Stimulated activated CD4-positive, alpha-beta T cell treated with anti-CD3 and anti-CD28 coated beads, Interleukin-15, amount 100 ng/mL, for 24 hours (primary cell): ENCODE results near the gene BBS10.
"Not testable (repeated sequence)": the region's sequence is repeated elsewhere in the genome, so short reads cannot be mapped to it uniquely, and the experiment has no call there.

Source experiments
- DNase-seq: peaks from one replicate; pipeline ENCODE4 v3.0.0-alpha.2; 2020

The BBS10 gene

GRCh38 chr12:76348079-76348901 lies at the start of gene BBS10:
Gene BBS10, minus strand, starts transcription at chr12:76348415. Its CDS starts 57 bp downstream, at chr12:76348358.
- peak; percentile 92 for DNase-seq

DNA sequence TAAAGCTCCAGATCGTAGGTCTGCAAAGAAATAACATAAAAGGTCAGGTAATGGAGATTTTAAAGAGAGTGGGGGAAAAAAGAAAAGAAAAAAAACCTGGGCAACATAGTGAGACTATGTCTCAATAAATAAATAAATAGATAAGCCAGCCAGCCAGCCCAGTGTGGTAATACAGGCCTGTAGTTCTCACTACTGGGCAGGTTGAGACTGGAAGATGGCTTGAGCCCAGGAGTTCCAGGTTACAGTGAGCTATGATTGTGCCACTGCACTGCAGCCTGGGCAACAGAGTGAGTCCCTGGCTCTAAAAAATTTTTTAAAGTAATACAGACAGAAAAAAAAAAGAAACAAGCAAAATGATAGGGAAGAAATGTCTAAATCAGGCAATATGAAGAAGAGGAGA lies 43.2 kb upstream of the BBS10 start:
- DNase-seq = no peak

DNA sequence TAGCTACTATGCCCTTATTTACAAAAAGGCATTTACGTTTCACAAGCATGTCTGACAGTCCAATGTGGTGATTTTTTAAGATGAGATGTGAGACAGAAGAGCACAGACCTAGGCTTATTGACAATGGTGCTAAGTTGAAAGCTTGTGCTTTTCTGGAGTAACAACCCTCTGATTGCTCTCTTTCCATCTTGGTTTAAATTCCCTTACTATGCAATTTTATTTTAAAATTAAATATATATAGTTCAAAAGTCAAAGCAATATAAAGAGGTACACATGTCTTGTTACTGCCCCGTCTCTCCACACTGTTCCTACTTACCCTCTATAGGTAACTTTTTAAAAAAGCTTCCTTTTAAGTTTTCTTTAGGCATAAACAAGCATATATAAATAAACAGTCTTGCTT lies 39.4 kb upstream of the BBS10 start:
- DNase-seq = no peak

GRCh38 chr12:76384560-76384959 lies 36.3 kb upstream of the BBS10 start:
- no peak for DNase-seq

GRCh38 chr12:76383988-76384387 lies 35.8 kb upstream of the BBS10 start:
- no peak for DNase-seq

DNA sequence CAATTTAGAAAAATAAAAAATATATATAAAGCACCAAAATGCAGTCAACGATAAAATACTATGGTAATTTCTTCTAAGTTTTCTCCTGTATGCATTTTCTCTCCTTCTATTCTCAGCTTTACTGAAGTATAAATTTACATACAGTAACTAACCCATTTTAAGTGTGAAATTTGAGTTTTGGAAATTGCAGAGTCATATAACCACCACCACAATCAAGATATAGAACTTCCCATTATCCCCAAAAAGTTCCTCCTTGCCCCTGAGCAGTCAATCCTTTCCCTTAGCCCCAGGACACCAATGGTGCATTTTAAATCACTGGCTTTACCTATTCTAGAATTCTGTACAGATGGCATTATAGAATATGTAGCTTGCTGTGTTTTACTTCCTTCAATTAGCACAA lies 31.0 kb upstream of the BBS10 start:
- no peak for DNase-seq

DNA sequence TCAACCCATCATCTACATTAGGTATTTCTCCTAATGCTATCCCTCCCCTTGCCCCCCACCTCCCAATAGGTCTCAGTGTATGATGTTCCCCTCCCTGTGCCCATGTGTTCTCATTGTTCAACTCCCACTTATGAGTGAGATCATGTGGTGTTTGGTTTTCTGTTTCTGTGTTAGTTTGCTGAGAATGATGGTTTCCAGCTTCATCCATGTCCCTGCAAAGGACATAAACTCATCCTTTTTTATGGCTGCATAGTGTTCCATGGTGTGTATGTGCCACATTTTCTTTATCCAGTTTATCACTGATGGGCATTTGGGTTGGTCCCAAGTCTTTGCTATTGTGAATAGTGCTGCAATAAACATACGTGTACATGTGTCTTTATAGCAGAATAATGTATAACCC lies 28.7 kb upstream of the BBS10 start:
- not testable (repeated sequence) for DNase-seq

- no peak for DNase-seq
These were observed 27.7 kb upstream of the BBS10 start for GRCh38 chr12:76375939-76376338.

DNA sequence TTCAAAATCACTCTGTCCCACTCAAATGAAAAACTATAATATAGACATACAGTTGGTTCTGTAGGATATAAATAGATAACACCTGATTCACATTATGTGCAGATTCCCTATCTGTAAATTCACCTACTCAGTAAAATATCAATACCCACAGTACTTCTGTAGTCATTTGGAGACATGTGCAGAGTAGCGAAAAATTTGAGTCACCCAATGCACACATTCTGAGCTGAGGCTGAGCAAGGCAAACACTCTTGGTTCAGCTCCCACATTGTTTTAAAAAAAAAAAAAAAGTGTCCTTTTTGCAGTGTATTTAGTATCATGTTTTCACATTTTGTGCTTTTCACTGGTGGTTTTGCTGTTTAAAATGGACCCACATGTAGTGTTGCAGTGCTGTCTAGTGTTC lies 27.3 kb upstream of the BBS10 start:
- no peak for DNase-seq

DNA sequence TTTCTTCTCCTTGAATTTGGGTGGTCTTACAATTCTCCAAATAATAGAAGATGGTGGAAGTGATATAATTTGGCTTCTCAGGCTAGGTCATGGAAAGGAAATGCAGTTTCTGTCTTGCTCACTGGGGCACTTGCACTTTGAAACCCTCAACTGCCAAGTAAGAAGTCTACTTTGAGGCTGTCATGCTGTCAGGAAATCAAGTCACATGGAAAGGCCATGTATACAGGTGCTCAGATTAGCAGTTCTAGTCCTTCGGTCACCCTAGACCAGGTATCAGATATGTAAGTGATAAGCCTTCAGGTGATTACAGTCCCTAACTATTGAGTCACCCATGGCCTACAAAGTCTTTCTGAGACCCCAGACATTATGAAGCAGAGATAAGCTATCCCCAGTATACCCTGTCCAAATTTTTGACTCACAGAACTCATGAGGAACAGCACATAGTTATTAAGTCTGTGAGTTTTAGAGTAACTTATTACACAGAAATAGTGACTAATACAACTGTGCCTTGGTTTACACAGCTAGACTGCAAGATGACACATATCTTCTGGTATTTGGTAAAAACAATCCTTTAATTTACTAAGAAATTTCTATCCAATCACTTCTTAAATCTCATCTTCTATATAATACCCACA lies 26.3 kb upstream of the BBS10 start:
- DNase-seq = no peak

GRCh38 chr12:76368230-76368629 lies 20.0 kb upstream of the BBS10 start:
- DNase-seq = no peak

GRCh38 chr12:76366163-76366562 lies 17.9 kb upstream of the BBS10 start:
- DNase-seq = no peak

- DNase-seq = not testable (repeated sequence)
These were observed 15.9 kb upstream of the BBS10 start for GRCh38 chr12:76364131-76364530.

- no peak for DNase-seq
These were observed 12.1 kb upstream of the BBS10 start for GRCh38 chr12:76360316-76360715.

GRCh38 chr12:76356071-76356470 lies 7.9 kb upstream of the BBS10 start:
- no peak for DNase-seq

- peak; percentile 38 for DNase-seq
These were observed 1.3 kb downstream of the BBS10 start for GRCh38 chr12:76346798-76347420.

- no peak for DNase-seq
These were observed 2.0 kb downstream of the BBS10 start for GRCh38 chr12:76346236-76346635.

DNA sequence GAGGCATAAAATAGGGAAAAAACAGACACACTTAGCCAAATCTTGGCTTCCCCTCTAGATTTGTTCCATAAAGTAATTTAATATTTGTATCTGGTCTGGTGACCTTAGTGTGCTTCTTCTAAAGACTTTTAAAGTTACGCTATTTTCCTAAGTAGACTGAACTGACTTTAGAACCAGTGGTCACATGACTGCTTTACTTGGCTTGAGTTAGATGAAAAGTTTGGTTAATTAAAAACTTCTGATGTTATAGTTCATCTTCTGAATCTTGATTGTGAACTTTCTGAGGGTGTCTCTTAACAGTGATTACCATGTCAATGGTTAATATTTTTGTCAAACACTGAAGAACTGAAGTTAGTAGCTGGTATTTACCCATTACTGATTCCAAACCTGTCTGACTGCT lies 2.6 kb downstream of the BBS10 start:
- no peak for DNase-seq

DNA sequence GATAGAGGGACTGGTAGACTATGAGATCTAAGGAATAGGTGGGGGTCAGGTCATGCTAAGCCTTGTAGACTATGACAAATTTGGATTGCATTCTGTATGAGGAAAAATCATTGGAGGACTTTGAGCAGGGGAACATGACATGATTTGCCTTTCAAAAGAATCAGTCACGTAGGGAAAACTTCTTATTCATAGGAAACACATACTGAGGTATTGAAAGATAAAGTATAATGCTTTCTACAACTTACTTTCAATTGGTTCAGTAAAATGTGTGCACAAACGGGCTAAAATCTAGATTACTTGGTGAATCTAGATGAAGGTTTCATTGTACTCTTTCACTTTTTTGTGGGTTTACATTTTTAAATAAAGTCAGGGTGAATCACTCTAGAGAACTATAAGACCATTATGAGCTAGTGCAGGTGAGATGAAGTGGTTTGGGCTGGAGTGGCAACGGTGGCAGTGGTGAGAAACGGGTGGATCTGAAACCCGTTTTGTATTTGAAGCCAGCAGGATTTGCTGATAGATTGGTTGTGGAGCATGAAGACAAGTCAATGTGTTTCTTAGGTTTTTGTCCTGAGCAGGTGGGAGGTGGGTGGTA lies 6.7 kb downstream of the BBS10 start:
- peak; percentile 19 for DNase-seq

DNA sequence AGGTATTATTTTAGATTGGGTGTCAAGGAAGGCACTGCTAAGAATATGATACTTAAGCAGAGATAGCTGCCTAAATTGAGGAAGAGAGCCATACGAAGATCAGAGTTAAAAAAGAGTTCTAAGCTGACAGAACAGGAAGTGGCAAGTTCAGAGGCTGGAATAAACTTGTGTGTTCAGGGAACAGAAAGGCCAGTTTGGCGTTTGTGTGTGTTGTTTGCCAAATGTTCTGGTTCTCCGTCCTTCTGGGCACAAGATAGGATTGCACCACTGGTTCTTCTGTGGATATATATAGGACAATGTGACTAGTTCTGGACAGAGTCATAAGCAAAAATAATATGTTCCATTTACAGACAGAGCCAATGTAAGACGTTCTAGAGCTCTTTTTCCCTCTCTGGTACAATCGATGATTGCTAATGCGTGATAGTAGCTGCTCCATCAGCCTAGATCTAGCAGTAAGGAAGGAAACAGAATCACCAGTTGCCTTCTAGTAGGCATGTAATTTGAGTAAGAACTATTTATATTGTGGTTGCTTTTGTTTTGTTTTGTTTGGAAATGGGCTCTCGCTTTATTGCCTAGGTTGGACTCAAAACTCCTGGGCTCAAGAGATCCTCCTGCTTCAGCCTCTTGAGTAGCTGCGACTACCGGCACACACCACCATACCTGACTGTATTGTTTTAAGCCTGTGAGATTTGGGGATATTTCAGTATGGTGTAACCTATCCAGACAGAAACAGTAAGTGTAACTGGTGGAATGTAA lies 7.4 kb downstream of the BBS10 start:
- DNase-seq = no peak

- DNase-seq = no peak
These were observed 10.6 kb downstream of the BBS10 start for GRCh38 chr12:76337583-76337982.

DNA sequence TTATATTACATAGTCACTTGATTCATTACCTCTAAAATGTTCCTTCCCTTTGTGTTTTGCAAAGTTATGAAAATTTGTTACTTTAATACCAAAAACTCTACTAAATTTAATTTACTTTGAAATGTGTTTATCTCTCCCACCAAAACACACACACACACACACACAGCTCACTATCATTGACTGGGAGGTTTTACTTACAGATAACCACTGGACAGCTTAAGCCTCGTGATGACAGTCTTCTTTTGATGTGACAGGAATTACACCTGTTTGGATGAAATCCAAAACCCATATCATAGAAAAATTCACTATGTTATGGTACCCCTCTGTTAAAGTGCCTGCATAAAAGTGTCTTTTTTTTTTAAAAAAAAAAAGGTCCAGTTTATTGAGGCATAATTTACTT lies 15.6 kb downstream of the BBS10 start:
- no peak for DNase-seq

DNA sequence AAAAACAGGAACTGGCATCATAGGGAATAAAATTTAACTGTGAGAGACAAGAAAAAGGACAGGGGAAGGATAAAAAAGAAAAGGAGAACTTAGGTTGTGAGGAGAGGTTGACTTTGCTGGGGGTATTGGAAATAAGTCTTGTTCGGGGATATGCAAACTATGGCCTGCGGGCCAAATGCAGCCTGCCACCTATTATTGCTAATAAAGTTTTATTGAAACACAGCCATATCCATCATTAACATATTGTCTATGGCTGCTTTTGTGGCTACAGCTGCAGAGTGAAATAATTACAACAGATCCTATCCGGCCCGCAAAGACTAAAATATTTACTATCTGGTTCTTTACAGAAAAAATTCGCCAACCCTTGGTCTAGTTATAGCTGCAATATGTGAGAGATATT lies 18.6 kb downstream of the BBS10 start:
- DNase-seq = no peak
